ENCODE data around the gene PLXNC1.

The PLXNC1 gene

GRCh38 chr12:94114166-94114565, 34.2 kb upstream of the PLXNC1 start:
- no peak overlapping the region for H4K8ac ChIP-seq (ENCODE audit: low read depth, low read length)
- no peaks in the 10 kb centered on the region for H3K4me1 ChIP-seq (ENCODE audit: control insufficient read depth in 1 of 2, insufficient read depth in 2 of 2, low read length in 2 of 2)
- H3K36me3 ChIP-seq (ENCODE audit: control insufficient read depth in 1 of 2, insufficient read depth in 2 of 2, low read length in 2 of 2) = no peaks in the 10 kb centered on the region
- no peak overlapping the region for H3K14ac ChIP-seq (ENCODE audit: low read length)
- H3K18ac ChIP-seq (ENCODE audit: low read length) = no peak overlapping the region
- WGBS (ENCODE audit: extremely low coverage, insufficient coverage, insufficient read length) = no CpG with 5 or more reads among the region's 4 CpGs
- no peak overlapping the region for H3K27ac ChIP-seq (ENCODE audit: low read depth, low read length)
- H3K9me3 ChIP-seq (ENCODE audit: insufficient read depth, low read depth, low read length) = peaks cover 3% of the 10 kb centered on the region
- H3K79me1 ChIP-seq (ENCODE audit: low read length) = no peaks in the 10 kb centered on the region
- H3K79me2 ChIP-seq (ENCODE audit: control insufficient read depth, insufficient read depth, low read length, poor library complexity) = no peaks in the 10 kb centered on the region
- no peak overlapping the region for H3K4ac ChIP-seq (ENCODE audit: low read depth, low read length)
- H2BK12ac ChIP-seq (ENCODE audit: low read length) = no peak overlapping the region
- no peak overlapping the region for H3K4me3 ChIP-seq (ENCODE audit: low read depth, low read length)
- H3K4me2 ChIP-seq (ENCODE audit: low read length) = no peak overlapping the region
- H2BK120ac ChIP-seq (ENCODE audit: insufficient read depth, low read length, poor library complexity) = no peak overlapping the region
- no peak overlapping the region for H4K91ac ChIP-seq (ENCODE audit: low read depth, low read length)
- no peak overlapping the region for H2AK5ac ChIP-seq (ENCODE audit: low read length)
- H2AFZ ChIP-seq (ENCODE audit: insufficient read depth, low read length, poor library complexity) = no peak overlapping the region
- DNase-seq = no peak
- H2BK5ac ChIP-seq (ENCODE audit: low read depth, low read length, poor library complexity) = no peak overlapping the region
- no peak overlapping the region for H4K12ac ChIP-seq (ENCODE audit: low read depth, low read length)
- no peaks in the 10 kb centered on the region for H3K27me3 ChIP-seq (ENCODE audit: insufficient read depth, low read length)
- no peak overlapping the region for H3K9ac ChIP-seq (ENCODE audit: low read length)
- H3K23ac ChIP-seq (ENCODE audit: low read length) = no peak overlapping the region

GRCh38 chr12:94116191-94116590, 32.2 kb upstream of the PLXNC1 start:
- Histone ChIP-seq H4K8ac (ENCODE audit: low read depth, low read length) (no peak overlapping the region), H3K4me1 (ENCODE audit: control insufficient read depth in 1 of 2, insufficient read depth in 2 of 2, low read length in 2 of 2) (no peaks in the 10 kb centered on the region), H3K9me3 (ENCODE audit: insufficient read depth, low read depth, low read length) (peaks cover 3% of the 10 kb centered on the region), H3K79me2 (ENCODE audit: control insufficient read depth, insufficient read depth, low read length, poor library complexity) (no peaks in the 10 kb centered on the region), H3K79me1 (ENCODE audit: low read length) (no peaks in the 10 kb centered on the region), H3K4me2 (ENCODE audit: low read length) (no peak overlapping the region), H3K23ac (ENCODE audit: low read length) (no peak overlapping the region), H4K12ac (ENCODE audit: low read depth, low read length) (no peak overlapping the region), H2BK5ac (ENCODE audit: low read depth, low read length, poor library complexity) (no peak overlapping the region), H3K27ac (ENCODE audit: low read depth, low read length) (no peak overlapping the region), H2AK5ac (ENCODE audit: low read length) (no peak overlapping the region), H3K18ac (ENCODE audit: low read length) (no peak overlapping the region), H3K36me3 (ENCODE audit: control insufficient read depth in 1 of 2, insufficient read depth in 2 of 2, low read length in 2 of 2) (no peaks in the 10 kb centered on the region), H3K9ac (ENCODE audit: low read length) (no peak overlapping the region), H2BK120ac (ENCODE audit: insufficient read depth, low read length, poor library complexity) (no peak overlapping the region), H3K4ac (ENCODE audit: low read depth, low read length) (no peak overlapping the region), H4K91ac (ENCODE audit: low read depth, low read length) (no peak overlapping the region), H3K27me3 (ENCODE audit: insufficient read depth, low read length) (no peaks in the 10 kb centered on the region), H2AFZ (ENCODE audit: insufficient read depth, low read length, poor library complexity) (no peak overlapping the region), H3K4me3 (ENCODE audit: low read depth, low read length) (no peak overlapping the region), H3K14ac (ENCODE audit: low read length) (no peak overlapping the region), H2BK12ac (ENCODE audit: low read length) (no peak overlapping the region)
- DNase-seq = no peak
- no CpG with 5 or more reads among the region's 2 CpGs for WGBS (ENCODE audit: extremely low coverage, insufficient coverage, insufficient read length)

GRCh38 chr12:94121886-94122285, 26.5 kb upstream of the PLXNC1 start:
- WGBS (ENCODE audit: extremely low coverage, insufficient coverage, insufficient read length) = no CpG with 5 or more reads among the region's 3 CpGs

GRCh38 chr12:94122591-94122990, 25.8 kb upstream of the PLXNC1 start:
- no peak overlapping the region for H4K8ac ChIP-seq (ENCODE audit: low read depth, low read length)
- no peak overlapping the region for H3K9ac ChIP-seq (ENCODE audit: low read length)
- no peaks in the 10 kb centered on the region for H3K9me3 ChIP-seq (ENCODE audit: insufficient read depth, low read depth, low read length)
- H3K4ac ChIP-seq (ENCODE audit: low read depth, low read length) = no peak overlapping the region
- no peak overlapping the region for H3K4me3 ChIP-seq (ENCODE audit: low read depth, low read length)
- H2BK12ac ChIP-seq (ENCODE audit: low read length) = no peak overlapping the region
- WGBS (ENCODE audit: extremely low coverage, insufficient coverage, insufficient read length) = no CpG with 5 or more reads among the region's 3 CpGs
- no peak overlapping the region for H2AFZ ChIP-seq (ENCODE audit: insufficient read depth, low read length, poor library complexity)
- H3K36me3 ChIP-seq (ENCODE audit: control insufficient read depth in 1 of 2, insufficient read depth in 2 of 2, low read length in 2 of 2) = no peaks in the 10 kb centered on the region
- no peaks in the 10 kb centered on the region for H3K79me2 ChIP-seq (ENCODE audit: control insufficient read depth, insufficient read depth, low read length, poor library complexity)
- DNase-seq = no peak
- H3K23ac ChIP-seq (ENCODE audit: low read length) = no peak overlapping the region
- no peak overlapping the region for H3K18ac ChIP-seq (ENCODE audit: low read length)
- H3K14ac ChIP-seq (ENCODE audit: low read length) = no peak overlapping the region
- no peak overlapping the region for H3K4me2 ChIP-seq (ENCODE audit: low read length)
- H3K79me1 ChIP-seq (ENCODE audit: low read length) = no peaks in the 10 kb centered on the region
- H2BK5ac ChIP-seq (ENCODE audit: low read depth, low read length, poor library complexity) = no peak overlapping the region
- H4K12ac ChIP-seq (ENCODE audit: low read depth, low read length) = no peak overlapping the region
- no peaks in the 10 kb centered on the region for H3K4me1 ChIP-seq (ENCODE audit: control insufficient read depth in 1 of 2, insufficient read depth in 2 of 2, low read length in 2 of 2)
- no peak overlapping the region for H2AK5ac ChIP-seq (ENCODE audit: low read length)
- H3K27me3 ChIP-seq (ENCODE audit: insufficient read depth, low read length) = no peaks in the 10 kb centered on the region
- H2BK120ac ChIP-seq (ENCODE audit: insufficient read depth, low read length, poor library complexity) = no peak overlapping the region
- H3K27ac ChIP-seq (ENCODE audit: low read depth, low read length) = no peak overlapping the region
- no peak overlapping the region for H4K91ac ChIP-seq (ENCODE audit: low read depth, low read length)

More at GRCh38 chr12:94121886-94122285, 26.5 kb upstream of the PLXNC1 start:
- H3K9me3 ChIP-seq (ENCODE audit: insufficient read depth, low read depth, low read length) = no peaks in the 10 kb centered on the region
- H3K79me2 ChIP-seq (ENCODE audit: control insufficient read depth, insufficient read depth, low read length, poor library complexity) = no peaks in the 10 kb centered on the region
- no peak overlapping the region for H3K9ac ChIP-seq (ENCODE audit: low read length)
- no peak overlapping the region for H2BK5ac ChIP-seq (ENCODE audit: low read depth, low read length, poor library complexity)
- no peak overlapping the region for H2BK120ac ChIP-seq (ENCODE audit: insufficient read depth, low read length, poor library complexity)
- no peak overlapping the region for H4K8ac ChIP-seq (ENCODE audit: low read depth, low read length)
- no peak overlapping the region for H3K4me2 ChIP-seq (ENCODE audit: low read length)
- H3K27me3 ChIP-seq (ENCODE audit: insufficient read depth, low read length) = no peaks in the 10 kb centered on the region
- no peak overlapping the region for H4K91ac ChIP-seq (ENCODE audit: low read depth, low read length)
- H3K79me1 ChIP-seq (ENCODE audit: low read length) = no peaks in the 10 kb centered on the region
- no peak for DNase-seq
- no peak overlapping the region for H3K27ac ChIP-seq (ENCODE audit: low read depth, low read length)
- H3K14ac ChIP-seq (ENCODE audit: low read length) = no peak overlapping the region
- H3K4ac ChIP-seq (ENCODE audit: low read depth, low read length) = no peak overlapping the region
- no peak overlapping the region for H2AFZ ChIP-seq (ENCODE audit: insufficient read depth, low read length, poor library complexity)
- no peaks in the 10 kb centered on the region for H3K36me3 ChIP-seq (ENCODE audit: control insufficient read depth in 1 of 2, insufficient read depth in 2 of 2, low read length in 2 of 2)
- H3K23ac ChIP-seq (ENCODE audit: low read length) = no peak overlapping the region
- H2BK12ac ChIP-seq (ENCODE audit: low read length) = no peak overlapping the region
- H3K4me1 ChIP-seq (ENCODE audit: control insufficient read depth in 1 of 2, insufficient read depth in 2 of 2, low read length in 2 of 2) = no peaks in the 10 kb centered on the region
- no peak overlapping the region for H3K4me3 ChIP-seq (ENCODE audit: low read depth, low read length)
- H3K18ac ChIP-seq (ENCODE audit: low read length) = no peak overlapping the region
- H4K12ac ChIP-seq (ENCODE audit: low read depth, low read length) = no peak overlapping the region
- no peak overlapping the region for H2AK5ac ChIP-seq (ENCODE audit: low read length)
